NT2/D1 (cell line): ENCODE results near the gene OR1B1.

Experiments used
- SUZ12 ChIP-seq: IDR thresholded peaks from 2 replicates; pipeline ENCODE4 v1.6.1; 2011; ENCODE audit not compliant: insufficient read length, insufficient read depth; ENCODE audit errors: extremely low read depth
- YY1 ChIP-seq: IDR thresholded peaks from 2 replicates; pipeline ENCODE4 v1.6.1; 2011; ENCODE audit not compliant: insufficient read length, insufficient read depth
- ZNF274 ChIP-seq: IDR thresholded peaks from 2 replicates; pipeline ENCODE4 v1.6.1; 2011; ENCODE audit warnings: mild to moderate bottlenecking, low read depth, low read length

GRCh38 chr9:122614362-122614761 is 43.1 kb downstream of the OR1B1 start, which contains the start of gene OR1Q1:
- TF ChIP-seq YY1 (no peak), SUZ12 (no peak), ZNF274 (no peak)
